HG02623 (cell line): Measurements from ENCODE around the gene RFPL1.
"Not testable (repeated sequence)": the region's sequence is repeated elsewhere in the genome, so short reads cannot be mapped to it uniquely, and the experiment has no call there.

Experiments
- ATAC-seq: cut with Tn5 transposase; IDR thresholded peaks from one replicate; pipeline ENCODE4 v1.9.1; 2021; ENCODE audit warnings: moderate library complexity; ENCODE audit not compliant: unreplicated experiment

Gene RFPL1

DNA sequence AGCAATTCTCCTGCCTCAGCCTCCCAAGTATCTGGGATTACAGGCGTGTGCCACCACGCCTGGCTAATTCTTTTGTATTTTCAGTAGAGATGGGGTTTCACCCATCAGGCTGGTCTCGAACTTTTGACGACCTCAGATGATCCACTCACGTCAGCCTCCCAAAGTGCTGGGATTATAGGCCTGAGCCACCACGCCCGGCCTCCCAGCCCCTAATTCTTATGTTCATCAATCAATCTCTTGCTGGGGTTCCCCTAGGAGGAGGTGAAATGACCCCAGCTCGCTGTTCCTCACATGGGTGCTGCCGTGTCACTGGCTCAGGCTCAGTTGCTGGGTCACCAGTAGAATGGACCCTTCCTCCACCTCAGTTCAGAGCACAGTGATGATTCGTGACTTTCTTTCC lies at the start of gene RFPL1:
RFPL1 (plus strand) TSS at position 301 of the 400 bp plus-strand sequence.
- ATAC-seq = not testable (repeated sequence)

DNA sequence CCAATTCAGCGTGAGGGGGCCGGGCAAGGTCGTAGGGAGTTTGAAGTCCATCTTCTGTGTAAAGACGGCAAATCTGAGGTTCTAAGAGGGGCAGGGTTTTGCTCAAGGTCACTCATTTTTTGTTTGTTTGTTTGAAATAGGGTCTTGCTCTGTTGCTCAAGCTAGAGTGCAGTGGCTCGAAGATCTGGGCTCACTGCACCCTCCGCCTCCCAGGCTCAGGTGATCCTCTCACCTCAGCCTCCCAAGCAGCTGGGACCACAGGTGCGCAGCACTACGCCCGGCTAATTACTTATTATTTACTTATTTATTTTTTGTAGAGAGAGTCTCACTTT lies 49.7 kb upstream of the RFPL1 start:
- no peak for ATAC-seq

GRCh38 chr22:29390270-29390669 lies 48.1 kb upstream of the RFPL1 start:
- no peak for ATAC-seq

DNA sequence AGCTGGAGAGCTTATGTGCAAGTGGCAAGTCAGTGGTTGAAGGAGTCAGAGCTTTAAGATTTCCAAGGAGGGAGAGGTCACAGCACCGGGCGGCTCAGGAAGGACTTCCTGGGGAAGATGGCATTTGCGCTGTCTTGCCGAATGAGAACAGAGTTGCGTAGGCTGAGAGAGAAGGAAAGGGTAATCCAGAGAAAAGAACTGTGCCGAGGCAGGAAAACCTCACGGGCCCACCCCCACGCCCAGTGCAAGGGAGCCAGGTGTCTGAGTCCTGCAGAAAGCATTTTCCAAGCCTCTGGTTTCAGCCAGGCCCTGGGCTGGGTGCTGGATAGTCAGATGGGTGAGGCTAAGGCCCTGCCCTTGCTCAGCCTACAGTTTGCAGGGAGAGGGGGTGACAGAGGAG lies 46.8 kb upstream of the RFPL1 start:
- no peak for ATAC-seq

DNA sequence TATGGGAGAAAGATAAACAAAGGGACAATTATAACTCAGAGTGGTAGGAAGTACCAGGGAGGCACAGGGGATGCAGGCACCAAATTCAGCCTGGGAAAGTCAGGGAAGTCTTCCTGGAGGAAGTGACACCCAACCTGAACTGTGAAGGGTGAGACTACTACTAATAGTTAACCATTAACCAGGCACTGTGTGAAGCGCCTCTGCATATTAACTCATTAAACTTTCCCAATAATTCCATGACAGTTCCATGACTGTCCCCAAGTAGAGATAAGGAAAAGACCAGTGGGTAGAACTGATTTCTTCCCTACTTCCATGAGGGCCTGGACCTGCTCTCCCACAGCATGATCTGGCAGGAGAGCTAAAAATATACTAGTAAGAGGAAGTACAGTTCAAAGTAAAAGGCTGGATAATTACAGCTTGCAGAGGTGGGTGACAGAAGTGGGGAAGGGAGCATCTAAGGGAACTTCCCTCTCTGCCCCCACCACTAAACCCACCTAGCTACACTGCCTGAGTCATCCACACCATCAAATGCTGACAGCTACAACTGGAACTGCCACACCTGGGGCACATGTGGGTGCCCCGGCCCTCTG lies 45.3 kb upstream of the RFPL1 start:
- ATAC-seq = no peak

DNA sequence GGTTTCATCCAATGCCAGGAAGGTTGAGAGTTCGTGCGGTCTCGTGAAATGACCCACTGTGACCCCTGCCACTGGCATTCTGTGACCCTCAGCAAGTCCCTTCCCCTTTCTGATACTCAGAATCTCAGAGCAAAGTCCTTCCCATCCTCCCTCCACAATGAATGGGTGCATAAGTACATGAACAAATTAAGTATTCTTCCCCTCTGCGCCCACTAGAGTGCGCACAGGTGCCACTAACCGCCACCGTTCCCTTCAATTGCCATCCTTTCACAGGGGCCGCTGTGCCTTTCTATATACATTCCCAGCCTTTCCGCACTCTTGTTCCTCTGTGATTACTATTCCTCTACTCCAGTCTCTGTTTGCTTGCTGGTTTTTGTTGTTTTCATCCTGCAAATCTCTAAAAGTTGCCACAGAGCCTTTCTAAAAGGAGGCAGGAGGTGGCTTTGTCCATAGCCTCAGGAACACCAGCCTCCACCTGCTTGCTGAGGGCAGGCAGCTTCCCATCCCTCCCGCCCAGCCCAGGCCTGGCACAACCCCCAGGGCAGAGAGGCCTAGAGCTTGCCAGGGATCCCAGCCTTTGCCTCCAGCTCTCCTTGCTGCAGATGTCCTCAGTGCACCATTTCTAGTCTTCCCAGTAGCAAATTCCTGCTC lies 43.3 kb upstream of the RFPL1 start:
- ATAC-seq = peak; percentile 66

- ATAC-seq = no peak
Observed at GRCh38 chr22:29396126-29396525, 42.3 kb upstream of the RFPL1 start.

- ATAC-seq = no peak
Observed at GRCh38 chr22:29397791-29398190, 40.6 kb upstream of the RFPL1 start.

- no peak for ATAC-seq
Observed at GRCh38 chr22:29400576-29400975, 37.8 kb upstream of the RFPL1 start.

GRCh38 chr22:29401538-29401937 lies 36.8 kb upstream of the RFPL1 start:
- not testable (repeated sequence) for ATAC-seq

DNA sequence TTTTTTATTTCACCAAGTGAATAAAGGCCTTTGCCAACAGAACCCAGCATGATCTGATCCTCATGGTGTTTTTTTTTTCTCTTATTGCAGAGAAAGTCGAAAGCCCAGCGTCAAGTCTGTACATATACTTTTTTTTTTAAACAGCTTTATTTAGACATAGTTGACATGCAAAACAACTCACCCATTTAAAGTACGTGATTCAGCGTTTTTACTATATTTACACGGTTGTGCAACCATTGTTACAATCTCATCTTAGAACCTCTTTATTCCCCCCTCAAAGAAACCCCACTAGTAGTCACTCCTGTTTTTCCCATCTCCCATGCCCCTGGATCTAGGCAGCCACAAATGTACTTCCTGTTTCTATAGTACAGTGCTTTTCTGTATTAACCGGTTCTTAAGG lies 29.4 kb upstream of the RFPL1 start:
- ATAC-seq = no peak

- ATAC-seq = not testable (repeated sequence)
Observed at GRCh38 chr22:29411569-29412211, 26.7 kb upstream of the RFPL1 start.

GRCh38 chr22:29412772-29413171 lies 25.6 kb upstream of the RFPL1 start:
- not testable (repeated sequence) for ATAC-seq

DNA sequence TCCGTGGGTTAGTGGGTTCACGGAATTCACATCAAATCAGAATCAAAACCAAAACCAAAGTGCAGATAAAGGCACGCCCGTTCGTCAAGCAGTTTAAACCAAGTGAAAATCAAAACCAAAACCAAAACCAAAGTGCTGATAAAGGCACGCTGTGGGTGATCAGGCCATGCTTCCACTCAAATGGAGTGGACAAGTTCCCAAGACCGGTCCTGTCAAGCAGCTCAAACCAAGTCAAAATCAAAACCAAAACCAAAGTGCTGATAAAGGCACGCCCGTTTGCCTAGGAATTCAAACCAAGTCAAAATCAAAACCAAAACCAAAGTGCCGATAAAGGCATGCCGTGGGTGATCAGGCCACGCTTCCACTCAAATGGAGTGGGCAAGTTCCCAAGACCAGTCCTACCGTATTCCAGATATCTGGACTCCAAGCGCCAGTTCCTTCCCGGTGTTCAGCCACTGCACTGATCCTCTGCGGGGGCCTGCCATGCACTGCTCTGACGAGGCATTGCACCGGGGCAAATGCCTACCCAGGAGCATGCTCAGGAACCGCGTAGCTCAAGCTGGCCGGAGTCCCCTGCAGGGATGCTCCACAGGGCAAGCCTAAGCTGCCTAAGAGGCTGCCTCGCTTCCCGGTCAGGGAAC lies 23.3 kb upstream of the RFPL1 start:
- ATAC-seq = not testable (repeated sequence)

DNA sequence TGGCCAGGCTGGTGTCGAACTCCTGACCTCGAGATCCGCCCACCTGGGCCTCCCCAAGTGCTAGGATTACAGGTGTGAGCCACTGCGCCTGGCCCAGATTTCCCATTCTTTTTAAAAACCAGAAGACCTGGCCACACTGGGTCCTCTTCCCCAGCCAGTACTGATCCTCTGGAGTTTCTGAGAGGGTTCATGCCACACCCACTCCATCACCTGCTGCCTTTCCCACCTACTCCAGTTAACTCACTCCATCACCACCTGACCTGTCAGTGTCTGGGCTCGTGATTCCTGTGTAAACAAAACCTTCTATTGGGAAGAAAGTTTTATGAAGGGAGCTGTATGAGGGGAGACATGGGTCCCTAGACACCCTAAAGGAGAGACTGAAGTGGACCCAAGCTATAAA lies 19.7 kb upstream of the RFPL1 start:
- ATAC-seq = not testable (repeated sequence)

- ATAC-seq = no peak
Observed at GRCh38 chr22:29426476-29426875, 11.9 kb upstream of the RFPL1 start.

- no peak for ATAC-seq
Observed at GRCh38 chr22:29427176-29427760, 11.1 kb upstream of the RFPL1 start.

GRCh38 chr22:29431986-29432385 lies 6.4 kb upstream of the RFPL1 start:
- no peak for ATAC-seq

- ATAC-seq = no peak
Observed at GRCh38 chr22:29433856-29434255, 4.5 kb upstream of the RFPL1 start.

- ATAC-seq = no peak
Observed at GRCh38 chr22:29434288-29434687, 4.1 kb upstream of the RFPL1 start.

DNA sequence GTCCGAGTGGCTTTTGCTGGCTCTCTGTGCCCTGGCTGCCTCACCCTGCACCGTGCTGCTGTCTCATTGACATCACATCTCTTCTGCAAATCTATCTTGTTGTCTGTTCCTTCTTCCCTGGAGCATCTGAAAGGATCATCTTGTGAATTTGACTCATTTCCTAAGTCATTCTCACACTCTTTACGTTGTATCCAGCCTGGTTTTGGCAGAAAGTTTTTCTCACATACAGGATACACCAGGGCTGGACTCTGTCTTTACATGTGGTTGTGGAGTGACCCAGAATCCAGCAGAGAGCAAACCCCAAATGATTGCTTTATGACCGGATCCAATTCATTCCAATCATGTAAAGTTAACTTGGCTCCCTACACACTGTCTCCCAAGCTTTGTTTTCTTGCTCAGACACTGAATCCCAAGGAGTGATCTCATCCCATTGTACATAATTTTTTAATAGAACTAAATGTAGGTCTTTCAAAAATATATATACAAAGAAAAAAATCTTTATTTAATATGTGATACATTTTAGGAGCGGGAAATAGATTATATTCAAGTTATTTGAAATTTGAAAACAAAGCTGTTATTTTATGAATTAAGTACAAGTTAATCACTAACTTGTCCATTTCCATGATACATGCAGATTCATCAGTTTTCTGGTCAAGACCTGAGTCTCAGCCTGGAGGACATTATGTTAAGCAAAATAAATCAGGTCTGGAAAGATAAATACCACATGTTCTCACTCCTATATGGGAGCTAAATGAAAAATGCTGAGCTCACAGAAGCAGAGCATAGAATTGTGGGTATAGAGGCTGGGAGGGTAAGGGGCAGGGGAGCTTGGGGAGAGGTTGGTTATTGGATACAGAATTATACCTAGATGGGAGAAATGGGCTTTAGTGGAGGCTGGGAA lies 2.9 kb upstream of the RFPL1 start:
- ATAC-seq = no peak
